IPS-18c (cell line): Measurements from ENCODE around the gene ZNF77.
A peak's percentile ranks its signal among the peaks of the same experiment; 100 is the strongest.
"Not testable (repeated sequence)": the region's sequence is repeated elsewhere in the genome, so short reads cannot be mapped to it uniquely, and the experiment has no call there.

ENCODE experiments used
- H3K4me3 ChIP-seq: 2 replicates; pipeline ENCODE4 v1.7.0; 2013; ENCODE audit warnings: low read depth, mild to moderate bottlenecking, low read length, moderate library complexity; ENCODE audit not compliant: insufficient read depth
- H3K9me3 ChIP-seq: one replicate; pipeline ENCODE4 v1.6.1; 2013; ENCODE audit warnings: mild to moderate bottlenecking, low read length, moderate library complexity; ENCODE audit not compliant: control insufficient read depth, insufficient read depth

Gene ZNF77

DNA sequence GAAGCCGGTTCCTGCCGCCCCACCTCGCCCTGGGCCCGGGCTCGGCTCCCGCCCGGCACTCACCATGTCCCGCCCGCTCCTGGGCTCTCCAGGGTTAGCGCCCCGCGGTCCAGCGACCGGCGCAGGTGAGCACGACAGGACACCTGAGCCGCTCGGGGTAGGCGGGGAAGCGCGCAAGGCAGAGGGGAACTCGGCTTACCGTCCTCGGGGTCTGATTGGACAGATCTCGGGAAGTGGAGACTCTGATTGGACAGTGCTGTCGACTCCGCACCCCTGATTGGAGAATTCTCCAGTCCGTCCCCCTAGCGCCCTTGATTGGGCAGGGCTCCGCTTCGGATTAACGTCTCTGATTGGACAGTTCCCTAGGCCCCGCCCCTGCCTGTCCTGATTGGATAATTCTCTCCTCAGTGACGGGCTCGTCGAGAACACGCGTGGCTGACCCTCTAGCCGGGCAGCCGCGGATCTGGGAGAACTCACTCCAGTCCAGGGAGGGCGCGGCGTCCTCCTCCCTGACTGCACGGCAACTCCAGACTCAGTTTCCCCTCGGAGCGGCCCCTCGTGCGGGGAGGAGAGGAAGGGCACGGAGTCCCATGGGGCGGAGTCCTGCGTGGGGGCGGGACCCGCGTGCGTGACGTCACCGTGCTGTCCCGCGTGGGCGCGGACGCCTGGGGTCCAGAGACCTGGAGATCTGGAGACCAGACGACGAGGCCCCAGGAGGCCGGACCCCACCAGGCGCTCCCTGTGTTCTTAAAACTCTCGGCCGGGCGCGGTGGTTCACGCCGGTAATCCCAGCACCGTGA, at the start of gene ZNF77:
ZNF77 (minus strand) TSS at position 197 of the 800 bp plus-strand sequence; CDS start at position 66, 131 bp downstream.
- H3K9me3 ChIP-seq = no peaks in the 10 kb centered on the region
- H3K4me3 ChIP-seq = peak within 1 kb of the TSS; percentile 97

- Histone ChIP-seq H3K9me3 (no peaks in the 10 kb centered on the region), H3K4me3 (no peak overlapping the region)
These were observed 48.8 kb upstream of the ZNF77 start for GRCh38 chr19:2993579-2993978.

DNA sequence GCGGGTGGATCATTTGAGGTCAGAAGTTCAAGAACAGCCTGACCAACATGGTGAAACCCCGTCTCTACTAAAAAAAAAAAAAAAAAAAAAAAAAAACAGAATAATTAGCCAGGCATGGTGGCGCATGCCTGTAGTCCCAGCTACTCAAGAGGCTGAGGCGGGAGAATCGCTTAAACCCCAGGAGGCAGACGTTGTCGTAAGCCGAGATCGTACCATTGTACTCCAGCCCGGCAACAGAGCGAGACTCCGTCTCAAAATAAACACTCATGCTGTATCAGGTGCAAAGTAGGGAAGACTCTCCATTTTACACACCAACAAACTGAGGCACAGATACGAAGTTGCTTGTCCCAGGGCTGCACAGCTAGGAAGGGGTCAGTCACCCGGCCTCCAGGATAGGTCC, 48.2 kb upstream of the ZNF77 start:
- Histone ChIP-seq H3K9me3 (no peaks in the 10 kb centered on the region), H3K4me3 (no peak overlapping the region)

DNA sequence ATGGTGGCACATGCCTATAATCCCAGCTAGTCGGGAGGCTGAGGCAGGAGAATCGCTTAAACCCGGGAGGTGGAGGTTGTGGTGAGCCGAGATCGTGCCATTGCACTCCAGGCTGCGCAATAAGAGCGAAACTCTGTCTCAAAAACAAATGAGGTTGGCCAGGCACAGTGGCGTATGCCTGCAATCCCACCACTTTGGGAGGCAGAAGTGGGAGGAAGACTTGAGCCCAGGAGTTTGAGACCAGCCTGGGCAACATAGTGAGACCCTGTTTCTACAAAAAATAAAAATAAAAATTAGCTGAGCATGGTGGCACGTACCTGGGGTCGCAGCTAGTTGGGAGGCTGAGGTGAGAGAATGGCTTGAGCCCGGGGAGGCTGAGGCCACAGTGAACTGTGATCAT, 47.6 kb upstream of the ZNF77 start:
- not testable (repeated sequence) for H3K9me3 ChIP-seq, H3K4me3 ChIP-seq

- Histone ChIP-seq H3K4me3 (no peak overlapping the region), H3K9me3 (peaks cover 2% of the 10 kb centered on the region)
These were observed 44.6 kb upstream of the ZNF77 start for GRCh38 chr19:2989236-2989946.

DNA sequence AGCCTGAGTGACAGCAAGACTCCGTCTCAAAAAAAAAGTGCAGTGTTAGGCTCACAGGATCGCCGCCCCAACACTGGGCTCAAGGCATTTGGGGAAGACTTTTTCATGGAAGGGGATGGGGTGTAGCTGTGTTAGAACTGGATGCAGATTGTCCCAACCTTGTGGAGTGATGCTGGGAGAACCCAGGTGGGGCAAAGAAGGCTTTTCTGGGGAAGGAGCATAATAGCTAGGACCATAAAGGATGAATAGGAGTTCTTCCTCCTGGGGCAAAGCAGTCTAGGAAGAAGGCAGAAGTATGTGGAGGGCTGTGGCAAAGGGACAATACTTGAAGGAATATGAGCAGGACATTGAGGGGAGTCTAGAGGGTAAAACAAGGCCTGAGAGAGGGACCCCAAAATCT, 43.8 kb upstream of the ZNF77 start:
- no peak overlapping the region for H3K4me3 ChIP-seq
- H3K9me3 ChIP-seq = peaks cover 2% of the 10 kb centered on the region

GRCh38 chr19:2987797-2988196, 43.0 kb upstream of the ZNF77 start:
- H3K9me3 ChIP-seq = peaks cover 2% of the 10 kb centered on the region
- no peak overlapping the region for H3K4me3 ChIP-seq

- Histone ChIP-seq H3K9me3 (peaks cover 2% of the 10 kb centered on the region), H3K4me3 (peak overlapping the region; percentile 24)
These were observed 42.3 kb upstream of the ZNF77 start for GRCh38 chr19:2986951-2987524.

DNA sequence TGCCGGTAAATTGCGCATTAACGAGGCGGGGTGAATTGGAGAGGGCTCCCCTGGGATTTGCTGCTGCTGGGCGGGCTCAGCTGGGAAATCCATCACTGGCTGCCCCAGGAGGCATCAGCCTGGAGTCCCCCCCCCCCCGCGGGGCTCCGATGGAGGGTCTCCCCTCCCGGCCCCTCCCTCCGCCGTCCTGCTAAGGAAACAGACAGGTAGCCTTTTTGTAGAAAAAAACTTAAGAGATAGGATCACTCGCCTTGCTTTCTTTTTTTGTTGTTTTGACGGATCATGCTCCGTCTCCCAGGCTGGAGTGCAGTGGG, 39.4 kb upstream of the ZNF77 start:
- H3K4me3 ChIP-seq = no peak overlapping the region

DNA sequence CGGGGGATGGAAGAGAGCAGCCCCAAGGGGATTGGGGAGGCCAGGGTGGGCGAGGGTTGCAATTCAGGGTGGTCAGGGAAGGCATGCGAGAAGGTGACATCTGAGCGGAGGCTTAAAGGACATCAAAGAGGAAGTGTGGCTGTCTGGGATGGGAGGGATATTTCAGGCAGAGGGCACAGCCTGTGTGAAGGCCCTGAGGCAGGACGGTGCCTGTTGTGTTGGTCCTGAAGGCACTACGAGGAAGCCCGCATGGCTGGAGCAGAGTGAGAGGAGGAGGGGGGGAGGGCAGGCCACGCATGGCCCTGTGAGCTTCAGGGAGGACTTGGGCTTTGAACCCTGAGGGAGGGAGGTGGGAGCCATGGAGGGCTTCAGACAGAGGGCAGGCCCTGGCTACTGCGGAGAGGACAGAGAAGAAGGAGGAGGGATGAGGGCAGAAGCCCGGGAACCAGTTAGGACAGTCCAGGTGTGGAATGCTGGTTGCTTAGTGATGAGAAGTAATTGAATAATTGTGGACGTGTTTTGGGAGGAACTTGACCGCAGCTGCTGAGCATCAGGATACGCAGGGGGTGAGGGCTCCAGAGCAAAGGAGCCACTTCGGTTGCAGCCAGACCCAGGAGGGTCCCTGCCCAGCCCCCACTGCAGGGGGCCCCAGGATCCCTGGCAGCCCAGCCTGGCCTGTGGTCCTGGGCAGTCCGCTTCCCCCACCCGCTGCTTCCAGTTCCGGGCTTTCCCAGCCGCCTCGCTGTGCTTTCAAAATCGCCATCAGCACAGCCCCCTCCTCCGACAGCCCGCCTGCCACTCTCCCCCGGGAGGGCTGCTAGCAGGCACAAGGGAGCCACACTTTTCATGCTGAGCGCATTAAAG, 38.8 kb upstream of the ZNF77 start:
- Histone ChIP-seq H3K9me3 (peaks cover 2% of the 10 kb centered on the region), H3K4me3 (no peak overlapping the region)

More for the DNA sequence above, 39.4 kb upstream of the ZNF77 start:
- peaks cover 2% of the 10 kb centered on the region for H3K9me3 ChIP-seq

DNA sequence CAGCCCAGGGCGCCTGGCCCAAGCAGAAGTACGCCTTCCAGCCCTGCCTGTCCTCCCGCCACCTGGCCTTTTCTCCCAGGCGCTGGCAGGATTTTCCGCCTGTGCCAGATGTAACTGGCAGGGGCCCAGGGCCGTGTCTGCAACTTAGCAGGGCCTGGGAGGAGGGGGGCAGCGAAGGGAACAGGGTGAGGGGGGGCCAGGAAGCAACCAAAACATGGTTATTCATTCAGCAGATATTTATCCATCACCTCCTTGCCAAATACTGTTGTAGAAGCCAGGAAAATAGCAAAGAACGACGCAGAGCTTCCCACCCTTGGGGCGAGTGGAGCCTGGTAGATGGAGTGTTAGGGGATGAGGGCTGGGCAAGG, 38.2 kb upstream of the ZNF77 start:
- no peak overlapping the region for H3K4me3 ChIP-seq
- H3K9me3 ChIP-seq = peaks cover 2% of the 10 kb centered on the region

DNA sequence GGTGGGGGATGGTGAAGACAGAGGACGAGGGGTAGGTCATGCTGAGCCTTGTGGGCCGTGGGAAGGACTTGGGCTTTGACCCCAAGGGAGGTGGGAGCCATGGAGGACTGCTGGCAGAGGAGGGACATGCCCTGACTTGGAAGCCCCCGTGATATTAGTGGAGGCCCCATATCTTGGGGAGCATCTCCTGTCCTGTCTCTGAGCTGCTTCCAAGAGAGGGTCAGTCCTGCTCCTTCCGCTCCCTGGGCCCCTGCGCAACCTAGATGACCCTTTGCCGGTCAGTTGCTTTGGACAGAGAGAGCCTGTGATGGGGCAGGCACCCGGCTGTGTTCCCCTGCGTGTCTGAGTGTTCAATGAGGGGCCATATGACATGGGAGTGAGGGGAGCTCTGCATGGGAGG, 37.8 kb upstream of the ZNF77 start:
- H3K4me3 ChIP-seq = no peak overlapping the region
- H3K9me3 ChIP-seq = peaks cover 2% of the 10 kb centered on the region

GRCh38 chr19:2981898-2982297, 37.1 kb upstream of the ZNF77 start:
- Histone ChIP-seq H3K9me3 (peaks cover under 1% of the 10 kb centered on the region), H3K4me3 (no peak overlapping the region)

DNA sequence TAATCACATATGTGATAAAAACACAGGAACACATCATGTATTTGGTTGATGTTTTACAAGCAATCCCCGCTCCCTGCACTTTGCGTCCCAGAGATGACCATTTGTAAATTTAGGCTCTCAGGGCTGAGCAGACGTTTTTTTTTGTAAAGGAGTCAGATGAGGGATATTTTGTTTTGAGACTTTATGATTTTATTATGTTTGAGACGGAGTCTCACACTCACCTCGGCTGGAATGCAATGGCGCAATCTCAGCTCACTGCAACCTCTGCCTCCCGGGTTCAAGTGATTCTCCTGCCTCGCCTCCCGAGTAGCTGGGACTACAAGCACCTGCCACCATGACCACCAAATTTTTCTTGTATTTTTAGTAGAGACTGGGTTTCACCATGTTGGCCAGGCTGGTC, 34.0 kb upstream of the ZNF77 start:
- H3K4me3 ChIP-seq = no peak overlapping the region

DNA sequence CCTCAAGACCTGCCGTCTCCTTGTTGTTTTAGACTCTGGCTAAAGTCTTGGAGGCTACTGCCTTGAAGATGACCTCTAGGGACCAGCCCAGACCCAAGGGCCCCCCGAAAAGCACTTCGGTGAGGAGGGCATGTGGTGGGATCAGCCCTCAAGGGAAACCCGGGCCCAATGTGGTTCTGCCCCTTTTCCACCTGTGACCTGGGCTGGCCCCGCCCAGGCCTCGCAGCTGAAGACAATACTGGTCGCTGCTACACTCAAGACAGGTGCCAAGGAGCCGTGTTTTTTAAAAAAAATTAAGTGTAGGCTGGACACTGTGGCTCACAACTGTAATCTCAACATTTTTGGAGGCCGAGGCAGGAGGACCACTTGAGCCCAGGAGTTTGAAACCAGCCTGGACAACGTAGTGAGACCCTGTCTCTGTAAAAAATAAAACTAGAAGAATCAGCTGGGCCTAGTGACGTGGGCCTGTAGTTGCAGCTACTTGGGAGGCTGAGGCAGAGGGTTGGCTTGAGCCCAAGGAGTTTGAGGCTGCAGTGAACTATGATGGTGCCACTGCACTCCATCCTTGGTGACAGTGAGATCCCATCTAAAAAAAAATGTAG, 33.5 kb upstream of the ZNF77 start:
- Histone ChIP-seq H3K4me3 (peak overlapping the region; percentile 34), H3K9me3 (no peaks in the 10 kb centered on the region)

More for the DNA sequence above, 34.0 kb upstream of the ZNF77 start:
- no peaks in the 10 kb centered on the region for H3K9me3 ChIP-seq

DNA sequence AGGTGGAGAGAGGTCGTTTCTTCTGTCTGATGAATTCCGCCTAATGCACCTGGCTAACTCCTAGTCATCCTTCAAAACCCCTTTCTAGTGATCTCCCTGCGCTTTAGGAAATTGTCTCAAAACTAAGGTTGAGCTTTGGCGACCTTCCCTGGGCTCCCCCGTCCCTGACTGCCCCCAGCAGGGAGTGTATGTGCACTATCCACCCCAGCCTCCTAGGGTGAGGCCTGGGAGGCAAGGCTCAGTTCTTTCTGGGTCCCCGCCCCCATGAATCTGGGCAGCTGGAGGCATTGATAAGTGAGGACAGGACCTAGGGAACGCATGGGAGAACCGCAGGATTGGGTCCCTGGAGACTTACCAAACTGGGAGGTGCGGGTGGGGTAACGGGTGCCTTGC, 33.0 kb upstream of the ZNF77 start:
- Histone ChIP-seq H3K9me3 (no peaks in the 10 kb centered on the region), H3K4me3 (peak overlapping the region; percentile 34)
